SHP77 treated with DMSO at 0.1 percent for 48 hours (cell line): ENCODE measurements around the gene SFN.
"Not testable (repeated sequence)": the region's sequence is repeated elsewhere in the genome, so short reads cannot be mapped to it uniquely, and the experiment has no call there.

ENCODE experiments used
- DNase-seq: peaks from one replicate; lab custom pipeline; 2025; lab: John Stamatoyannopoulos, UW

SFN gene

GRCh38 chr1:26862781-26863684 is at the start of gene SFN:
SFN (plus strand) TSS chr1:26863149; CDS start chr1:26863213, 64 bp downstream.
- DNase-seq: peak; percentile 63

GRCh38 chr1:26814377-26814776 is 48.6 kb upstream of the SFN start:
- no peak for DNase-seq

DNA sequence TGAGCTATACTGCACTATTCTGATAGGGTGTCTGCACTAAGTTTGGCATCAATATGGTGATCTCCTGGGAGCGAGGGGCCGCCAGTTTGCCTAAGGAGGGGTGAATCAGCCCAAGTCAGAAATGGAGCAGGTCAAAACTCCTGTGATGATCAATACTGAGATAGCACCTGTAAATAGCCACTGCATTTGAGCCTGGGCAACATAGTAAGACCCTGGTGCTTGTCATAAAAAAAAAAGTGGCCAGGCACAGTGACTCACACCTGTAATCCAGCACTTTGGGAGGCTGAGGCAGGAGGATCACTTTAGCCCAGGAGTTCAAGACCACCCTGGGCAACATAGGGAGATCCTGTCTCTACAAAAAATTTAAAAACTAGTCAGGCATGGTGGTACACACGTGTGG is 48.1 kb upstream of the SFN start:
- DNase-seq: no peak

- DNase-seq: no peak
Observed at GRCh38 chr1:26820784-26821269, 42.1 kb upstream of the SFN start.

- DNase-seq: no peak
Observed at GRCh38 chr1:26822737-26823395, 40.1 kb upstream of the SFN start.

DNA sequence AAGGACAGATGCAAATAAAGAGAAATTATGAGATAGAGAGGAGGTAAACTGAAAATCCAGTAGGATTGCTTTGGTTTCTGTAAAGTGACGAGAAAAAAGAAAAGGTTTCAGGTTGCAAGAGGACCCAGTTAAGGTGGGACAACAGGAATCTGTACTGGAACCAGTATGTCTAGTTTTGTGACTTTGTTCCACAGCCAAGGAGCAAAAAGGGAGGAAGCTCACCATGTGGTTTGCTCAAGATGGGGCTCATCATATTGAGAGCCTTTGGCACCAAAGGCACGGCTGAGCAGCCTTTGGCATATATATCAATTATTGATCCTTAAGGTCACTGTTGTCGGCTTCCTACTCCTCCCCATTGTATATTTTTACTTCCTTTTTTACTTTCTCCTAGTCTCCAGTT is 38.2 kb upstream of the SFN start:
- DNase-seq: no peak

GRCh38 chr1:26826261-26827105 is 36.5 kb upstream of the SFN start, which contains the start of gene ZDHHC18:
ZDHHC18 (plus strand) TSS chr1:26826688; CDS start chr1:26826805, 117 bp downstream.
- no peak for DNase-seq

DNA sequence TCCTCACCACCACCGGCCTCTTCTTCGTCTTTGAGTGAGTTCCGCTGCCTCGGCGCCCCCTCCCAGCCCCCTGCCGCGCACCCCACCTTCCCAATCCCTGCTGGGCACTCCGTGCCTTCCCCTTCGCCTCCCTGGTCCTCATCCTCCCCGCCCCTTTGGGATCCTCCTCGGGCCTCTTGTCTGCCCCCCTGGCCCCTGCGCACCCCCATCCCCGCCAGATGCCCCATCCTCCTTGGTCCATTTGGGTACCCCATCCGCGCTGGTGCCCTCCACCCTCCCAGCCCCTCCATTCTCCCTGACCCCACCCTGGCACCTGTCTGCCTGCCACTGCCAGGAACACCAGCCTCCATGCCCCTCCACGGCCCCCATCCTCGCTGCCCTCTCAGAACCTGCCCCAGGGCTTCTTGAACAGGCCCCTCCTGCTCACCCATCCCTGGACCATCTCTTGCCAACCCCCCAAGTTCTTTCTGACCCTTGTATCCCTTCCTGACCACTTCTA is 35.8 kb upstream of the SFN start:
- DNase-seq: no peak

GRCh38 chr1:26827663-26828062 is 35.3 kb upstream of the SFN start:
- DNase-seq: no peak

DNA sequence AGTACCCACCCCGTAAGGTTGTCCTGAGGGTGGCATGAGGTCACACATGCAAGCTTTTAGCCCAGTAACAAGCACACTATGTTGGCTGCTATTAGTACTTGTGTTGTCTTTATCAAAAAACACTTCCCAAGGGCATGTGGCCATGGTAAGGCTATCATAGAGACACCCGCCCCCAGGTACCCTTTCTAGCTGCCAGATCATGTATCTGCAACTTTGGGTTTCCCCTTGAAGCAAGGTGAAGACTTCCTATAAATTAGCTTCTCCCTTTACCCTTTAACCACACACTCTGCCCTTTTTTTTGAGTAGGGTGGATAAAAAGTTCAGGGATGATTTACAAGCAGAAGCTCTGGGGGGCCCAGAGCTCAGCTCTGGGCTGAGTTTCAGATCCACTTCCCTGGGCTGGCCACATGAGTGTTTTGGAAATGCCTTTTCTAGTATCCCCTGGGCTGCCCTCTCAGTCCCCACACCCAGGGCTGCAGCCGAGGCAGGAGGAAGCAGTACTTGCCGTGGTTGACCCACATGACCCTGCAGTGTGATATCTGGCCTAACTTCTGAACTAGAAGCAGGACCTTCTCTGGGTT is 34.4 kb upstream of the SFN start:
- DNase-seq: no peak

DNA sequence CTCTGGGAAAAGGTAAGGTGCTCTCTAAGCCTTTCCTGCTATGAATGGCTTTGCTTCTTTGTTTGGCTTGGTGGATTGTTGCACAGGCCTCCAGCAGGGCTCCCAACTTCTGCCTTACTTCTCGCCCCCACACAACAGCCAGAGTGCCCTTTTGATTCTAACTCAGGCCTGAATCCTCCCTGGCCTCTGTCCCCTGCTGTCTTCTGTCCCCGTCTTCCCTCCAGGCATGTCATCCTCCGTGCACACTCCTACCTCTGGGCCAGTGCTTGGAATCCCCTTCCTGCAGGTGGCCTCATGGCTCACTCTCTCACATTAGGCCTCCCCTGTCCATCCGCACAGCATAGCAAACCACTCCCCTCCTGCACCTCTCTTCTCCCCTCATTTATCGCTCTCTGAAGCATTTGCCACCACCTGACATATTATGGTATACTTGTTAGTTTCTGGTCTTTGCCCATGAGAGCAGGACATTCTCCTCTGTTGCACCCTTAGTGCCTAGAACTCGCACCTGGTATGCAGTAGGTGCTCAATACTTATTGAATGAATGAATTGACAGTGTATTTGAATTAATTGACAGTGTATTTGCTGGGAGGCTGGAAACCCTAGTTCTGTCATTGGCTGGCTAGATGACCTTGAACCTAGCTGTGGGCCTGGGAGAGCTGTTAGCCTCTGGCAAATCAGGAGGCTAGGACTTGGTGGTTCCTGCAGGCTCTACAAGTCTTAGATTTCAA is 33.6 kb upstream of the SFN start:
- DNase-seq: no peak

DNA sequence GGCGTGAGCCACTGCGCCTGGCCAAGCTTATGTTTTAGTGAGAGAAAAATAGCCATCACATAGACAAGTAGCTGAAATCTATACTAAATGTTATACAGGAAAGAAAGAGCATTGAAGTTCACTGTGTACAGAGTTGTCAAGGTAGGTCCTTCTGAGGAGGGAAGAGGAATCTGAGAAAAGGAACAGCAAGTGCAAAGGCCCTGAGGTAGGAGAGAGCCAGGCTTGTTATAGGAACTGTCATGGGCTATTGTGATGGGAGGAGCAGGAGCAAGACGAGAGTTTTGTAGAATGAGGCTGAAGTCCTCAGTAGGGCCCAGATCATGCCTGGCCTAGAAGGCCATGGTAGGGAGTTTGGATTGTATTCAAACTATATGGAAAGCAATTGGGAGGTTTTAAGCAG is 31.9 kb upstream of the SFN start:
- DNase-seq: no peak

DNA sequence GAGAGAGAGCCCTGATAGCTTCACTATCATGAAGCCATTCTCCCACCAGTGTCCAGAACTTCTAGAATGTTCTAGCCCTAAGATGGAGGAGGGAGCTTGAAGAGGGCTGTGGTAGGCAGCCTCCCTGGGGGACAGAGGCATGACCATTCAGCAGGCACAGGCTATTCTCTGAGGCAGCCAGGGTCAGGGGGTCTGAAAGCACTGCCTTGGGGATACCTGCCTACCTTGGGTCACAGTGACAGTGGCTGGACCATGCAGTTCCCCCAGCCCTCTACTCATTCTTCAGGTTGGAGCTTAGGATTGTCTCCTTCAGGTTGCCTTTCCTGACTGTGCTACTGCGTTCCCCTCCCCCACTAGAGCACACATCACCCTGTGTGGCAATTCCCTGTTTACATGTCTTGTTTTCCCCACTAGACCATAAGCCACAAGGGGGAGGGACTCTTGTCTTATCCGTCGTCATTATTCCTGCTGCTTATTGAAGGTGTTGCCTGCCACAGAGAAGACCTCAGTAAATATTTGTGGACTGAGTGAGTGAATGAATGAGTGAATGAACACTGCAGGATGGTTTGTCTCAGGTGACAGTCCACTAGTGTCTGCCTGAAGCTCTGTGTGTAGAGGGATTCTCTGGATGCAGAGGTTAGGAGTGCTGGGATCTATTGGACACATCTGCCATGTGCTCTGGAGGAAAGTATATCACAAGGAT is 31.3 kb upstream of the SFN start:
- no peak for DNase-seq

- DNase-seq: no peak
Observed at GRCh38 chr1:26832249-26832960, 30.5 kb upstream of the SFN start.

DNA sequence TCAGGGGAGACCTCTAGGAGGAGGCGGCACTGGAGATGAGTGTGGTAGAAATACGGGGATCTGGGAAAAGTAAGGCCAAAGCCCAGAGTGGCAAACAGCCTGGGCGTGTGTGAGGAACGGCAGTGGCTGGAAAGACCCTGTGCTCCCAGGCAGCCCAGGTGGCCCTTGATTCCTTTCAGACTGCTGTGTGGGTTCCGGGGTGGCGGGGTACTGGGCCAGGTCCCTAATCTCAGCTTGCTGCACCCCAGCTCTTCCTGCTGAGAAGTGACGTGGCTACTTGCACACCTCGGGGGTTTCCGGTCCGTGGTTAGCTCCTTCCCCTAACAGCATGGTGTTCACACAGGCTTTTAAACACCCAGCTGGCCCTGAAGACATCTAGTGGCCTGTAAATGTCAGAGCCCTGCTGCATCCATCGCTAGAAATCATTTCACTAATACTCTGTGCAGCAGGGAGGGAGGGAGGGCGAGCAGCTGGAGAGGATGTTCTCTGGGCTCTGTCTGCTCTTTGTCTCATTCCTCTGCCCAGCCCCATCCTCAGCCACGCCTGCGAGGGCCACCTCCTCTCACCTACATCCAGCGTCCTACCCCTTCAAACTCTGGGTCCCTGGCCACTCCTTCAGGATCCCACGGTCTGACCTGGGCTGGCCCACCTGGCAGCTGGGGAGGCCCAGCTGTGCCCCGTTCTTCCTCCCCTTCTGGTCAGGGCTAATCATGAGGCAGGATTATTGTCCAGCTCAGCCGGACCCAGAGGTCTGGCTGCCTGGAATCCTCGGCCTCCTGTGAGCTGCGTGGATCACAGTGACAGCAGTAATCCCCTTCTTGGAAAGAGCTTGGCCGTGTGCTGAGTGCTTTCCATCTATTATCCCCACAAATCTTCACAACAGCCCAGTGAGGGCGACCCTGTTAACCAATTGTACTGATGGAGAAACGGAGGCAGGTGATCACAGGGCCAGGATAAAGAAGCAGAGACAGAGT is 29.2 kb upstream of the SFN start:
- no peak for DNase-seq

DNA sequence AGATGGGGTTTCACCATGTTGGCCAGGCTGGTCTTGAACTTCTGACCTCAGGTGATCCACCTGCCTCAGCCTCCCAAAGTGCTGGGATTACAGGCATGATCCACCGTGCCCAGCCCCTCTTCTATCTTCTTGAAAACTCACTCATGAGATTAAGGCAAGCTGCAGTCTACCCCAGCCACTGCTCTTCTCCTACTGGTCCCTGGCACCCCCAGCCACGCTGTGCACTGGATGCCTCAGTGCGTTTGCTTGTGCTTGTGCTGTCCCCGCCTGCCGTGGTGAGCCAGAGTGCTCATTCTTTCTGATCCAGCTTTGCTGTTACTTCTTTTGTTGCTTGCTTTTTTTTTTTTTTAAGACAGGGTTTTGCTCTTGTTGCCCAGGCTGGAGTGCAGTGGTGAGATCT is 25.3 kb upstream of the SFN start:
- not testable (repeated sequence) for DNase-seq

DNA sequence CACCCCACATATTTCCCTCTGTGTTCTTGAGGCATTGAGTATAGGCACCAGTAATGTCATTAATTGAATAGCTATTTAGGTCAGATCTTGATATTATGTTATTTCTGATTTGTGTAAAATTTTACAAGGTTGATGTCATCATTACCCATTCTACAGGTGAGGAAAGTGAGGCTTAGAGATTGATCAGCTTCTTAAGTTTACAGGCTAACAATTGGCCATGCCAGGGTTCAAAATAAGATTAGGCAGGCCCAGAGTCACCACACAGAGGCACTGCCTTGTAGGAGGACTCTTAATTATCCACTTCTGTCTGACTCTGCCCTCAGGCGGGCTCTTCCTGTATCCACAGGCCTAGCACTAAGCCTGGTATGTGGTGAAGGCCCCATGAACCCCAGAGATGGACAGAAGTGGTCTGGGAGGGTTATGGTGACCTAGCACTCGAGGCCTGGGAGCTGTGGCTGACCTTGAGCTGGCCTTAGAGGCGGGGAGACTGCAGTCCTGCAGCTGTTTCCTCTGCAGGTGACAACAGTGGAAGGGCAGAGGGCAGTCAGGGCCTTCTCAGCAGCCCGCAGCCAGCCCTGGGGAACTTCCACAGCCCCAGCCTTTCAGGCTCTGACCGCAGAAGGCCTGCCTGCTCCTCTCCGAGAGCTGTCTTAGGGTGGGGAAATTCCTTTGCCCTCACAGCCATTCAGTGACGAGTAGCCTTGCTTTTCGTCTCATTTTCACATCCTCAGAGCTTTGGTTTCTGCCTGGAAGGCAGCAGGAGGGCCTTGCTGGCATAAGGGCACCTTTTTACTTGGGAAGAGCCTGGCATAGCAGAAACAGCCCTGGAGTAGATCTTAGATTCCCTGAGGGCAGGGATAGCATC is 24.2 kb upstream of the SFN start:
- DNase-seq: no peak

DNA sequence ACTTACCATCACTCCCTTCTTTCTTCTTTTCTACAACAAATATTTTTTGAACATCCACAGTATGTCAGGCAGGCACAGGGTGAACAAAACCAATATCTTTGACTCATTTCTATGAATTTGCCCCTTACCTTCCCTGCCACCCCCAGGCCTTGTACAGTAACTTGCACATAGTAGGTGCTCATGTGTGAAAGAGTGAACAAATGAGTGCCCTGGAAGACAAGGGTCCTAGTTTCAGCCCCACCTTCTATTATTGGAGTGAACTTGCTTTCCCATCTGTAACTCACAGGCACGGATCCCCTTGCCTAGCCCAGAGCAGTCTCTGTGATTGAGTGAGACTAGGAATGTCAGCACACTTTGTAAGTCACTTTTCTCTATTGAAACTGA is 23.6 kb upstream of the SFN start:
- DNase-seq: no peak
